BLaER1 treated with 17β-estradiol and CSF1 and Interleukin-3, amounts not matched to agents 10 nM and 100 nM (cell line): Measurements from ENCODE around the gene D2HGDH.

Source experiments
- H3K27ac ChIP-seq, 11 experiments: shearing (Covaris generic); formaldehyde crosslinking; 2 replicates each; pipeline ENCODE4 v1.8.1; 2022
- H3K27me3 ChIP-seq, 11 experiments: shearing (Covaris generic); formaldehyde crosslinking; 2 replicates each; pipeline ENCODE4 v1.8.1; 2022
- H3K36me3 ChIP-seq, 11 experiments: shearing (Covaris generic); formaldehyde crosslinking; 2 replicates each; pipeline ENCODE4 v1.8.1; 2022
- H3K4me1 ChIP-seq, 10 experiments: shearing (Covaris generic); formaldehyde crosslinking; 2 replicates each; pipeline ENCODE4 v1.8.1; 2022
- H3K4me2 ChIP-seq, 11 experiments: shearing (Covaris generic); formaldehyde crosslinking; 2 replicates each; pipeline ENCODE4 v1.8.1; 2022
- H3K4me3 ChIP-seq, 10 experiments: shearing (Covaris generic); formaldehyde crosslinking; 2 replicates each; pipeline ENCODE4 v1.8.1; 2022
- H3K9ac ChIP-seq, 11 experiments: shearing (Covaris generic); formaldehyde crosslinking; 2 replicates each; pipeline ENCODE4 v1.8.1; 2022
- H3K9me3 ChIP-seq, 11 experiments: shearing (Covaris generic); formaldehyde crosslinking; replicated peaks in 1 of 11; 2 replicates each; pipeline ENCODE4 v1.8.1; 2022
- H4K20me1 ChIP-seq, 11 experiments: shearing (Covaris generic); formaldehyde crosslinking; 2 replicates each; pipeline ENCODE4 v1.8.1; 2022
- Cebpa-rat ChIP-seq, 11 experiments: shearing (Covaris generic); IDR thresholded peaks; 2 replicates each; pipeline ENCODE4 v1.8.1; 2022

D2HGDH gene

GRCh38 chr2:241720560-241720959 lies 13.9 kb upstream of the D2HGDH start:
- Histone ChIP-seq H3K36me3 (peaks cover 56 to 89% (median 82%) of the 10 kb centered on the region in 11 experiments), H3K9ac (peak overlapping the region in 6 of 11 experiments; percentile 22 to 72 (median 68); a peak in 9 of 22 replicates), H4K20me1 (peaks cover 0 to 27% (median 9%) of the 10 kb centered on the region in 11 experiments; a peak in 11 of 22 replicates), H3K27ac (peak overlapping the region in 5 of 11 experiments; percentile 51 to 80 (median 66); a peak in 9 of 22 replicates), H3K9me3 (peaks cover 15 to 36% (median 24%) of the 10 kb centered on the region in 11 experiments), H3K27me3 (no peaks in the 10 kb centered on the region), H3K4me2 (peak overlapping the region in 9 of 11 experiments; percentile 68 to 97 (median 85); a peak in 19 of 22 replicates), H3K4me3 (no peak overlapping the region), H3K4me1 (peaks cover 36 to 57% (median 50%) of the 10 kb centered on the region in 10 experiments)
- TF ChIP-seq Cebpa-rat (IDR thresholded peaks at IDR 0.05): no peak

DNA sequence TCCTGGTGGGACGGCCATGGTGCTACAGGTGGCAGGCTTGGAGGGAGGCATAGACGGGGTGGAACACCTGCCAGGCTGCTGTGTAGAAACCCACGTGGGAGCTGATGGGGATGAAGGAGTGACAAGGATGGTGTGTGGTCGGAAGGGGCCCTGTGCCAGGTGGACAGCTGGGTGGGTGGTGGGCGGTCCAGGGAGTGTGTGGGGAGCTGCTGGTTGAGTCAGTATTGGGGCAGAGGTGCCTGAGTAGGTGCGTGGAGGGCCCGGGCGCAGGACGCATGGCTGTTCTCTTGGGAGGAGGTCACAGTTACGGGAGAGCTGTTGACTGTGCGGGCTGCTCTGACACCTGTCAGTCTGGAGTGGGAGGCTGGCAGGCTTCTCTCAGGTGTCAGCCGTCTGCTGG lies 12.6 kb upstream of the D2HGDH start:
- Histone ChIP-seq H3K27ac (no peak overlapping the region), H4K20me1 (peaks cover 0 to 27% (median 9%) of the 10 kb centered on the region in 11 experiments; a peak in 11 of 22 replicates), H3K27me3 (no peaks in the 10 kb centered on the region), H3K9ac (no peak overlapping the region), H3K9me3 (peaks cover 15 to 36% (median 24%) of the 10 kb centered on the region in 11 experiments), H3K4me1 (peaks cover 49 to 70% (median 63%) of the 10 kb centered on the region in 10 experiments), H3K4me2 (no peak overlapping the region), H3K4me3 (no peak overlapping the region), H3K36me3 (peaks cover 47 to 80% (median 72%) of the 10 kb centered on the region in 11 experiments)
- TF ChIP-seq Cebpa-rat (IDR thresholded peaks at IDR 0.05): no peak

- Histone ChIP-seq H3K27me3 (no peaks in the 10 kb centered on the region), H4K20me1 (peaks cover 0 to 27% (median 9%) of the 10 kb centered on the region in 11 experiments; a peak in 11 of 22 replicates), H3K36me3 (peaks cover 47 to 75% (median 66%) of the 10 kb centered on the region in 11 experiments), H3K4me1 (peaks cover 51 to 78% (median 70%) of the 10 kb centered on the region in 10 experiments), H3K9ac (no peak overlapping the region), H3K27ac (no peak overlapping the region), H3K4me3 (peak overlapping the region in 1 of 10 experiments; percentile 8; a peak in 1 of 20 replicates), H3K9me3 (peaks cover 15 to 36% (median 24%) of the 10 kb centered on the region in 11 experiments), H3K4me2 (no peak overlapping the region)
- TF ChIP-seq Cebpa-rat (IDR thresholded peaks at IDR 0.05): no peak
Measured at GRCh38 chr2:241722896-241723454, 11.5 kb upstream of the D2HGDH start.

DNA sequence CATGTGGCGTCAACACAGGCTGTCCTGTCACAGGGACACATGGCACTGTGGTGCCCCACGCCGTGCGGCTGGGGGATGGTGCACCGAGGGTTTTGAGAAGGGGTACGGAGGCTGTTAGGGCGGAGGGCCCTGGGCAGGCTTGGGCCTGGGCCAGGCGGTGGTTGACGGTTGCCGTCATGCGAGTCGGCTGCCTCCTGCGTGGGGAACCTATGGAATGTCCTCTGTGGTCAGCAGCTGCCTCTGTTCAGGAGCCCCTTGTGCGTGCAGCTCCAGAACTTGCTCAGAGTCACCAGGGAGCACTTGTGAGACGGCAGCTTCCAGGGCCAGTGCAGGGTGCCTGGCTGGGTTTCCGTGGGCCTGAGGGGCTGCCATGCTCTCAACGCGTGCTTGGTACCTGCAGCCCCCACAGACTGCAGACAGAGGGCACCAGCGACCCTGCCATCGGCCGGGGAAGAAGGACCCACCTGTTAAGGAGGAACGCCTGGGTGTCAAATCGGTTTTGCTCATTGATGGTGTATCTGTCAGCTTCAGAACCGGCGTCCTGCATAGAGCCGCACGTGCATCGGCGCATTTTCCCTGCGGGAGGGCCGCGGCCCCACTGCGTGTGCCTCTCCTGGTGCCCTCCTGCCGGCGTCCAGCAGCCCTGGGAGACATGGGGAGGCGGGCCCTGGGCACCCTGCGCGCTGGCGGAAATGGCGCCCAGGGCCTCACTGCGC lies 10.0 kb upstream of the D2HGDH start:
- H3K4me3 ChIP-seq: no peak overlapping the region
- H3K36me3 ChIP-seq: peaks cover 46 to 78% (median 64%) of the 10 kb centered on the region in 11 experiments
- H3K9ac ChIP-seq: 0 out of 22 replicates have a peak overlapping the region, but pooled peaks of 1 of the 11 experiments have one; percentile 8
- H4K20me1 ChIP-seq: peaks cover 0 to 20% (median 9%) of the 10 kb centered on the region in 11 experiments; a peak in 10 of 22 replicates
- peak overlapping the region in 3 of 11 experiments; percentile 18 to 40 (median 32); a peak in 2 of 22 replicates for H3K27ac ChIP-seq
- peaks cover 45 to 76% (median 68%) of the 10 kb centered on the region in 10 experiments for H3K4me1 ChIP-seq
- peaks cover 15 to 36% (median 24%) of the 10 kb centered on the region in 11 experiments for H3K9me3 ChIP-seq
- peak overlapping the region; percentile 57 to 84 (median 69) for H3K4me2 ChIP-seq
- no peaks in the 10 kb centered on the region for H3K27me3 ChIP-seq
- no peak for TF ChIP-seq Cebpa-rat (IDR thresholded peaks at IDR 0.05)

DNA sequence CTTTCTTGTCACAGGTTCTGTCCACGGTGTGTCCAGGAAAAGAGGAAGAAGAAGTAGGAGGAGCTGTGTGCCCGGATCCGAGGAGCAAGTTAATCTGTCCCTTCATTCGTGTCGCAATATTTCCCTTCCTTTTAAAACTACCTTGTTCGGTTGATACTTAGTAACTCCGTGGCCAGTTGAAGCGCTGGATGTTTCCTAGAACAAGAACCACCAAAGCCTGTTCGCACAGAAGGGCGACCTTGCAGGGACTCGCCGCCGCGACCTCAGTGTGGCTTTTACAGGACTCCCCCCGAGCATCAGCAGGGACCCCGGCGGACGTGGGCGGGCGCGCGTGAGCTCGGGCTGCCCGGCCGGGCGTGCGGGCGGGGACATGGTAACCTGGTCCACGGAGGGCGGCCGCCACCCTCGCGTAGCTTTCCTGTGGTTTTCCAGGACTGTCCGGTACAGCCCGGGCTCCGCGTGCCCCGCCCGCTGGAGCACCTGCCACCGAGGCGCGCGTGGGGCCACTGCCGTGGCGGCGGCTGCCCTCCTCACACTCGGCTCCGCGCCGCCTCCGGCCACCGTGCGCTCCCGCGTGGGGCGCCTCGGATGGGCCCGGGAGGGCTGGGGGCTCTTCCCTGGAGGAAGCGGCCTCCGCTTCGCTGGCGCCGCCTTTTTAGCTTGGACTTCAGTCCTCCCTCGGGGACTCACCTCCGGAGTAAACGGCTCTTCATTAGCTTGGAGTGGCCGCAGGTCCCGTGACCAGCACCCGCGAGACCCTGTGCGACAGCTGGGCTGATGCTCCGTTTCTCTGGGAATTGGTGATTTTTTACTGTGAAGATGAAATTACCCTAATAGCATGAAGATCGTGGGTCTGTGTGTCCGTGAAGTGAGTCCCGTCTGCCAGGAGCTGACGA lies 9.2 kb upstream of the D2HGDH start:
- TF ChIP-seq Cebpa-rat (IDR thresholded peaks at IDR 0.05): peak in 7 of 11 experiments; percentile 20 to 77 (median 44); a peak in 9 of 22 replicates
- peaks cover 0 to 12% (median 5%) of the 10 kb centered on the region in 11 experiments; a peak in 9 of 22 replicates for H4K20me1 ChIP-seq
- H3K27ac ChIP-seq: peak overlapping the region in 6 of 11 experiments; percentile 5 to 64 (median 36); a peak in 8 of 22 replicates
- H3K9ac ChIP-seq: peak overlapping the region in 3 of 11 experiments; percentile 8 to 65 (median 49); a peak in 1 of 22 replicates
- H3K4me3 ChIP-seq: peak overlapping the region in 1 of 10 experiments; percentile 27; a peak in 1 of 20 replicates
- peaks cover 38 to 70% (median 56%) of the 10 kb centered on the region in 11 experiments for H3K36me3 ChIP-seq
- peaks cover 45 to 75% (median 67%) of the 10 kb centered on the region in 10 experiments for H3K4me1 ChIP-seq
- H3K4me2 ChIP-seq: peak overlapping the region; percentile 57 to 84 (median 69)
- peaks cover 15 to 36% (median 24%) of the 10 kb centered on the region in 11 experiments for H3K9me3 ChIP-seq
- H3K27me3 ChIP-seq: no peaks in the 10 kb centered on the region

DNA sequence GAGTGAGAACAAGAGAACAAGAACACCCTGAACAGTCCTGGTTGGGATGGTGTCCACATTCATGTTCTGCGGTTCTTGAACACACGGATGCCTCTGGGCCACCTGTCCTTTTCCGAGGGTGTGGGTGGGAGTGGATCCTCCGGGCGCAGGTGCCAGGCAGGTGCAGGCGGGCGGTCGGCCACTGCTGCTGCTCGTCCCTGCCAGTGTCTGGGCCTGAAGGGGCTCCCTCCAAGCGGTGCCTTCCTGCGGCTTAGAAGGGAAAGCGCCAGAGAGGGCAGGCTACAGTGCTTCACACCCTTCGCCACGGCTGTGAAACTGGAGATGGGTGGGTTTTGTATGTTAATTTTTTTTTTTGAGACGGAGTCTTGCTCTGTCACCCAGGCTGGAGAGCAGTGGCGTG lies 8.0 kb upstream of the D2HGDH start:
- peak overlapping the region in 8 of 11 experiments; percentile 19 to 65 (median 48); a peak in 11 of 22 replicates for H3K9ac ChIP-seq
- TF ChIP-seq Cebpa-rat (IDR thresholded peaks at IDR 0.05): no peak
- peaks cover 15 to 36% (median 24%) of the 10 kb centered on the region in 11 experiments for H3K9me3 ChIP-seq
- H3K4me1 ChIP-seq: peaks cover 53 to 75% (median 70%) of the 10 kb centered on the region in 10 experiments
- peak overlapping the region; percentile 56 to 84 (median 68) for H3K4me2 ChIP-seq
- no peak overlapping the region for H3K4me3 ChIP-seq
- H3K27ac ChIP-seq: peak overlapping the region in 9 of 11 experiments; percentile 25 to 67 (median 58); a peak in 13 of 22 replicates
- peaks cover 25 to 57% (median 43%) of the 10 kb centered on the region in 11 experiments for H3K36me3 ChIP-seq
- H4K20me1 ChIP-seq: no peaks in the 10 kb centered on the region; a peak in 2 of 22 replicates
- no peaks in the 10 kb centered on the region for H3K27me3 ChIP-seq

GRCh38 chr2:241728000-241728399 lies 6.4 kb upstream of the D2HGDH start:
- Histone ChIP-seq H3K4me1 (peaks cover 64 to 87% (median 84%) of the 10 kb centered on the region in 10 experiments), H3K9me3 (peaks cover 5 to 23% (median 10%) of the 10 kb centered on the region in 11 experiments), H3K4me2 (peak overlapping the region in 8 of 11 experiments; percentile 10 to 69 (median 32); a peak in 7 of 22 replicates), H3K9ac (peak overlapping the region in 1 of 11 experiments; percentile 25; a peak in 1 of 22 replicates), H4K20me1 (no peaks in the 10 kb centered on the region; a peak in 1 of 22 replicates), H3K4me3 (no peak overlapping the region), H3K27me3 (no peaks in the 10 kb centered on the region), H3K36me3 (peaks cover 10 to 42% (median 28%) of the 10 kb centered on the region in 11 experiments; a peak in 21 of 22 replicates), H3K27ac (peak overlapping the region in 5 of 11 experiments; percentile 19 to 55 (median 34); a peak in 7 of 22 replicates)
- TF ChIP-seq Cebpa-rat (IDR thresholded peaks at IDR 0.05): no peak
